ENCODE measurements around the gene AHCYL1.

AHCYL1 gene

GRCh38 chr1:110004583-110004982, 20.0 kb downstream of the AHCYL1 start:
- no peaks in the 10 kb centered on the region for H3K79me2 ChIP-seq (ENCODE audit: insufficient read depth, low read length)
- no peaks in the 10 kb centered on the region for H3K9me2 ChIP-seq (replicated peaks; ENCODE audit: insufficient read depth, low read length)
- no peak overlapping the region for H3K9ac ChIP-seq (ENCODE audit: low read length)
- H3K36me3 ChIP-seq (ENCODE audit: low read length), result no peaks in the 10 kb centered on the region; the same call in 1 of the 2 replicates
- H2AFZ ChIP-seq (ENCODE audit: low read depth, low read length, severe bottlenecking), result no peak overlapping the region
- H3K9me3 ChIP-seq (ENCODE audit: insufficient read depth, low read length), result no peaks in the 10 kb centered on the region
- H3K4me2 ChIP-seq (ENCODE audit: low read depth, low read length, poor library complexity, severe bottlenecking), result no peak overlapping the region
- H3F3A ChIP-seq (ENCODE audit: insufficient read depth), result no peaks in the 10 kb centered on the region
- TF ChIP-seq EZH2phosphoT487 (conservative IDR thresholded peaks at IDR 0.05; ENCODE audit: low read length) (no peak), CTCF (IDR thresholded peaks at IDR 0.05; ENCODE audit: insufficient read depth, low read length, poor library complexity, severe bottlenecking) (no peak)
- no peaks in the 10 kb centered on the region for H3K27me3 ChIP-seq (ENCODE audit: low read length)
- H4K20me1 ChIP-seq (ENCODE audit: low read depth, low read length), result no peaks in the 10 kb centered on the region
- no peak overlapping the region for H3K27ac ChIP-seq (ENCODE audit: low read depth, low read length)
- no peak overlapping the region for H3K4me3 ChIP-seq (ENCODE audit: insufficient read depth, low read length, poor library complexity, severe bottlenecking)

GRCh38 chr1:110005971-110006370, 21.4 kb downstream of the AHCYL1 start:
- TF ChIP-seq EZH2phosphoT487 (conservative IDR thresholded peaks at IDR 0.05; ENCODE audit: low read length), result no peak
- TF ChIP-seq CTCF (IDR thresholded peaks at IDR 0.05; ENCODE audit: insufficient read depth, low read length, poor library complexity, severe bottlenecking), result no peak
- H3K9me3 ChIP-seq (ENCODE audit: insufficient read depth, low read length), result no peaks in the 10 kb centered on the region
- no peak overlapping the region for H3K27ac ChIP-seq (ENCODE audit: low read depth, low read length)
- H3K4me2 ChIP-seq (ENCODE audit: low read depth, low read length, poor library complexity, severe bottlenecking), result no peak overlapping the region
- no peak overlapping the region for H3K9ac ChIP-seq (ENCODE audit: low read length)
- no peaks in the 10 kb centered on the region for H3K79me2 ChIP-seq (ENCODE audit: insufficient read depth, low read length)
- no peak overlapping the region for H3K4me3 ChIP-seq (ENCODE audit: insufficient read depth, low read length, poor library complexity, severe bottlenecking)
- H3K36me3 ChIP-seq (ENCODE audit: low read length), result no peaks in the 10 kb centered on the region; the same call in 1 of the 2 replicates
- no peak overlapping the region for H2AFZ ChIP-seq (ENCODE audit: low read depth, low read length, severe bottlenecking)
- no peaks in the 10 kb centered on the region for H4K20me1 ChIP-seq (ENCODE audit: low read depth, low read length)
- H3K27me3 ChIP-seq (ENCODE audit: low read length), result no peaks in the 10 kb centered on the region
- no peaks in the 10 kb centered on the region for H3F3A ChIP-seq (ENCODE audit: insufficient read depth)
- no peaks in the 10 kb centered on the region for H3K9me2 ChIP-seq (replicated peaks; ENCODE audit: insufficient read depth, low read length)

- TF ChIP-seq EZH2phosphoT487 (conservative IDR thresholded peaks at IDR 0.05; ENCODE audit: low read length) (no peak), CTCF (IDR thresholded peaks at IDR 0.05; ENCODE audit: insufficient read depth, low read length, poor library complexity, severe bottlenecking) (no peak)
- Histone ChIP-seq H3K79me2 (ENCODE audit: insufficient read depth, low read length) (no peaks in the 10 kb centered on the region), H3K27me3 (ENCODE audit: low read length) (no peaks in the 10 kb centered on the region), H3K36me3 (ENCODE audit: low read length) (no peaks in the 10 kb centered on the region; the same call in 1 of the 2 replicates), H2AFZ (ENCODE audit: low read depth, low read length, severe bottlenecking) (no peak overlapping the region), H4K20me1 (ENCODE audit: low read depth, low read length) (no peaks in the 10 kb centered on the region), H3F3A (ENCODE audit: insufficient read depth) (no peaks in the 10 kb centered on the region), H3K4me2 (ENCODE audit: low read depth, low read length, poor library complexity, severe bottlenecking) (no peak overlapping the region), H3K9me2 (replicated peaks; ENCODE audit: insufficient read depth, low read length) (no peaks in the 10 kb centered on the region), H3K9ac (ENCODE audit: low read length) (no peak overlapping the region), H3K4me3 (ENCODE audit: insufficient read depth, low read length, poor library complexity, severe bottlenecking) (no peak overlapping the region), H3K27ac (ENCODE audit: low read depth, low read length) (no peak overlapping the region), H3K9me3 (ENCODE audit: insufficient read depth, low read length) (no peaks in the 10 kb centered on the region)
Observed at GRCh38 chr1:110006516-110006915, 22.0 kb downstream of the AHCYL1 start.
